NCI-H2227 treated with DMSO at 0.1 percent for 48 hours (cell line): ENCODE measurements around the gene PPP4C.

Experiments
- DNase-seq: peaks from one replicate; lab custom pipeline; 2025; lab: John Stamatoyannopoulos, UW

Gene PPP4C

GRCh38 chr16:30082545-30083090 lies 6.8 kb downstream of the PPP4C start:
- DNase-seq, result no peak

- no peak for DNase-seq
Observed at GRCh38 chr16:30083216-30084055, 7.6 kb downstream of the PPP4C start.

GRCh38 chr16:30084096-30084815 lies 8.5 kb downstream of the PPP4C start:
- DNase-seq, result no peak

- no peak for DNase-seq
Observed at GRCh38 chr16:30084816-30085159, 9.0 kb downstream of the PPP4C start.

GRCh38 chr16:30085247-30085646 lies 9.5 kb downstream of the PPP4C start:
- no peak for DNase-seq

DNA sequence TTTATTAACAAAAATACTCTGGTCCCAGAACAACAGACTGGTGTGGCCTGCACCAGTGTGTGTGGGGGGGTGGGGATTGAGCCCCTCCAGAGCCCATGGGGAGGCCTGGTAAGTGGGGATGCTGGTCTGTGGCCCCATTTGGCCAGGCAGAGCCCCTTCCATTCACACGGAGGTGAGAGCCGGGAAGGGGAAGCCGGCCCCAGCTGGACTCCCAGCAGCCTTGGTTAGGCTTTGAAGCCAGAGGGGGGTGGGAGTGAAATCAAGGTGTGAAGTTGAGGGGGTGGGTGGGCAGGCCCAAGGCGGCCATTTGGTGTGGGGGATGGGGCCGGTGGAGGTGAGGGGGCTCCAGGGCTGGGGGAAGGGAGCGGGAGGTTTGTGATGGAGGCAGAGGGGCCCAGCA lies 10.0 kb downstream of the PPP4C start:
- DNase-seq, result no peak

DNA sequence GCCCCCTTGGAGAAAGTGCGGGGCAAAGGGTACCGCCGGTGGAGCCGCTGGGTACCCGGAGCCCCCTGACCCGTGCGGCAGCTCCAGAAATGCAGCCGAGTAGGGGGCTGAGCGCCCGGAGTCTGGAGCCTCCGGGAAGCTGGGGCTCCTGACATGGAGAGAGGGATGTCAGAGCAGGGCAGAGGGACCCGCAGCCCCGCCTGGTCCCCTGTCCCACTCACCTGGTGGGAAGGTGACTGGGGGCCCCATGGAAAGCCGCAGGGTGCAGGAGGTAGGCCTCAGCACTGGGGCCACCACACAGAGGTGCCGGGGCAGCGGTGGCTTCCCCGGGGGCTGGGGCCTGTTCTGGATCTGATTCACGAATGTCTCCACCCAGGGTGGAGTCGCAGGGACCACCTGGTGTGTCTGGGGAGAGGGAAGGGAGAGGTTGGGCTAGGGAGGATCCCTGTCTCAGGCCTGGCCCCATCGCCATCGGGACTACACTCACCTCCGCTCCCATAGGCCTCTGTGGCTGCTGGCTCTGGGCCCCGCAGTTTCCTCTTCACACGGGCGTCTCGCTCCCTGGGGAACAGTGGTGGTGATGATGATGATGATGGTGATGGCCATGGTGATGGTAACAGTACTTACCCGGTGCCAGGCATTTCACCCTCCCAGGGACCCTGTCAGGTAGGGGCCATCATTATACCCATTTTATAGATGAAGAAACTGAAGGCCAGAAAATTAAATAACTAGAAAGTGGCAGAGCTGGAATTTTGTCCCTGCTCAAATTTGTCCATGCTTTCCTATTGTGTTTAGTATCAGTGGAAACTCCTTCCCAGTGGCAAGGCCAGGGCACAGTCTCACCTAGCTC lies 10.7 kb downstream of the PPP4C start:
- no peak for DNase-seq

DNA sequence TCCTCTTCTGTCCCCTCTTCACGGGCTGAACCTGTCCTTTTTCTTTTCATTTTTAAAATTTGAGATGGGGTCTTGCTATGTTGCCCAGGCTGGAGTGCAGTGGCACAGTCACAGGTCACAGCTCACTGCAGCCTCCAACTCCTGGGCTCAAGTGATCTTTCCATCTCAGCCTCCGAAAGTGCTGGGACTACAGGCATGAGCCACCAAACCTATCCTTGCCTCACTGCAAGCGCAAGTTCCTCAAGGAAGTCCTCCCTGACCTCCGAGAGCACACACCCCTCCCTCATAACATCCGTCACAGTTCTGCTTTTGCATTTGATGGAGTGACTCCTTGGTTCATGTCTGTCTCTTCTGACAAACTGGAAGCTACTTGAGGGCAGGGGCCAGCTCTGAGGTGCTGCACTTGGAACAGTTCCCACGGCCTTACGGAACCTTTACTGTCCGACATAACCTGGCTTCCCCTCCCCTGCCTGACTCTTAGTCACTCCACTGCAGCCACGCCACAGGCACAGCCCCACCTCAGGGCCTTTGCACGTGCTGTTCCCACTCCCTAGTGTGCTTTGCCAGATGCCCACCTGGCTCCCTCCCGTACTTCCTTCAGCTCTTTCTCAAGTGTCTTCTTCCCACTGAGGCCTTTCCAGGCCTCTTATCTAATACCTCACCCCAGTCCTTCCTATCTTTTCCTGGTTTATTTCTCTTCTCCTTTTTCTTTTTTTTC lies 11.5 kb downstream of the PPP4C start:
- no peak for DNase-seq

DNA sequence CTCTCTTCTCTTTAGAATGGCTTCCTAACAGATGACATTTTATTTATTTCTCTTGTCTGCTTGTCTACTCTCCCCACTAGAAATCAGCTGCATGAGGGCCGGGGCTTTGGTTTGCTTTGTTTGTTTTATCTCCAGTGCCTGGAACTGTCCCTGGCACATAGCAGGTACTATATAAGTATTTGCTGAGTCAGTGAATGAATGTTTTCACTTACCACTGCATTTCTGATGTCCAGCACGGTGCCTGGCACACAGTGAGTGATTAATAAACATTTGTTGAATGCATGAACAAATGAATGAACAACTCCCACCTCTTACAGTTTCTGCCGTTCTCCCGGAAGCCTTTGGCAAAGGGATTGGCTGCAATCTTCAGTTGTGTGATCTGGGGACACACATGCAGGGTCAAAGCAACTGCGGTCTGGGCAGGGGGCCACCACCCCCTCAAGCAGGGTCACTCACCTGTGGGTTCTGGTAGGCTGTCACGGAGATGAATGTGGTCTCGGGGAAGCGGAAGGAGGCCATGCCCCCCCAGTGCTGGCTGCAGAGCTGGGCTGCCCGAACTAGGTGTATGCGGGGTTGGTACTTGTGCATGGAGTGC lies 12.5 kb downstream of the PPP4C start:
- no peak for DNase-seq

DNA sequence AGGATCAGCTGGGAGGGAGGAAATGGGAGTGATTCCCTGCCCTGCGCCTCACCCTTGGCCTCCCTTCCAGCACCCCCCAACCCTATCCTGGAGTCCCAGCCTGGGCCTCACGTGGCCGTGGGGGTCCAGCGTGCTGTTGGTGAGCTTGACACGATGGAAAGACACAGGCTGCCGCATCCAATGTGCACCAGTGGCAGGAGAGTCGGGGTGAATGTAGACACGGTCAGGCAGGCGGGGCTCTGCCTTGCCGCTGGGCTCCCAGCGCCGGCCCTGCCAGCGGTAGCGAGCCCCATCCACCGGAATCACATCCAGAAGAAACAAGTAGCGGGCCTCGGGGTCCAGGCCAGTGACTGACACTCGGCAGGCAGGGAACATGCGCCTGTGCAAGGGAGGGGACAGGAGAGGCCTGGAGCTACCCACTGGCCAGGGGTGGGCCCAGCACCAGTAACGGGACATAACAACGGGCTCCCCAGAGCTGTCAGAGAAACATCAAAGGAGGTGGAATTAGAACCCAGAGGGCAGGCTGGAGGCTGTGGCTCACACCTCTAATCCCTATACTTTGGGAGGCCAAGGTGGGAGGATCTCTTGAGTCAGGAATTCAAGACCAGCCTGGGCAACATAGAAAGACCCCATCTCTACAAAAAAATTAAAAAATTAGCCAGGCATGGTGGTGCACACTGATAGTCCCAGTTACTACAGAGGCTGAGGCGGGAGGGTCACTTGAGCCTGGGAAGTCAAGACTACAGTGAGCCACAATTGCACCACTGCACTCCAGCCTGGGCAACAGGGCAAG lies 13.2 kb downstream of the PPP4C start:
- DNase-seq, result no peak

GRCh38 chr16:30090610-30091331 lies 15.0 kb downstream of the PPP4C start:
- no peak for DNase-seq

GRCh38 chr16:30091474-30092372 lies 15.9 kb downstream of the PPP4C start, which contains the start of gene TBX6:
TBX6 (minus strand) TSS chr16:30091924; CDS start chr16:30091193, 731 bp downstream.
- DNase-seq, result peak; percentile 92

GRCh38 chr16:30092373-30093010 lies 16.7 kb downstream of the PPP4C start:
- peak; percentile 85 for DNase-seq

- no peak for DNase-seq
Observed at GRCh38 chr16:30094541-30095165, 18.9 kb downstream of the PPP4C start.

DNA sequence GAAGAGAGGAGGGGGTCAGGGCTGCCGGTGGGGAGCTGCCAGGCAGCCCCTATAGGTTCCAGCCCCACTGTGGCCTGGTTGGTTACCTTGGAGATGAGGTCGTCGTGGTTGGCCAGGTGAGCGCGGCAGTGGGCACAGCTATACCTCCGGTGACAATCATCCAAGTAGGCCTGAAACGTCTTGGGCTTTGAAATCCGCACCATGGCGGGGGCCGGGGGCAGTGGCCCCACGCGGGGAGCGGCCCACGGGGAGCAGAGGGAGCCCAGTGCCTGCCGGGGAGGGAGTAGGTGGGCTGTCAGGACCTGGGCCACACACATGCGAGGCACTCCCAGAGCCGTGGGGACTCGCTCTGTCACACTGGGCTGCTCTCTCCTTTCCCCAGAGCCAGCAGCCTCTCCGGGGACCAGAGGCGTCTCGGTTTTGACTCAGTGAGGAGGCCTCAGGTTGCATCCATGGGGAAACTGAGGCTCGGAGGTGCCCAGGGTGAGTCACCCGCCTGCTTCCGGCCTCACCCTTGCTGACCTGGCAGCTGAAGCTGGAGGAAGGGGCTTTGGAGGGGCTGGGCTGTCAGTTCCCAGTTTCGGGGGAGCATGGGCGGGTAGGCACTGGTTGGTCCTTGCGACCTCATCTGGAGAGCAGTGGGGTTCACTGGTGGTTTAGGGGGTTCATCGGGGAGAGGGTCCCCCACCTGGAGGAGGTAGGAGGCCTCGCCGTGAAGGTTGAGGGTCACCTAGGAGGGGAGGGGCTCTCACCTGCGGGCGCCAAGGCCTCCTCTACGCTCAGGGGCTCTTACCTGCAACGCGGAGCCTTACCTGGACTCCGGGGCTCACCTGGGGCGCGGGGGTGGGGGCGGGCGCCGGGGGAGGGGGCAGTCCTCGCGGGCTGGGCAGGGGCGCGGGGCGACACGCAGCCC lies 19.6 kb downstream of the PPP4C start:
- no peak for DNase-seq

- DNase-seq, result peak; percentile 63
Observed at GRCh38 chr16:30096105-30096861, 20.5 kb downstream of the PPP4C start, which contains the start of gene YPEL3. YPEL3 (minus strand) TSS chr16:30096213; CDS start chr16:30095482, 731 bp downstream.
